GM21723 (cell line): ENCODE measurements around the gene RHOT1.
"Not testable (repeated sequence)": the region's sequence is repeated elsewhere in the genome, so short reads cannot be mapped to it uniquely, and the experiment has no call there.

Experiments used
- ATAC-seq: cut with Tn5 transposase; IDR thresholded peaks from one replicate; pipeline ENCODE4 v1.9.1; 2021; ENCODE audit warnings: mild to moderate bottlenecking, moderate library complexity; ENCODE audit not compliant: unreplicated experiment

RHOT1 gene

DNA sequence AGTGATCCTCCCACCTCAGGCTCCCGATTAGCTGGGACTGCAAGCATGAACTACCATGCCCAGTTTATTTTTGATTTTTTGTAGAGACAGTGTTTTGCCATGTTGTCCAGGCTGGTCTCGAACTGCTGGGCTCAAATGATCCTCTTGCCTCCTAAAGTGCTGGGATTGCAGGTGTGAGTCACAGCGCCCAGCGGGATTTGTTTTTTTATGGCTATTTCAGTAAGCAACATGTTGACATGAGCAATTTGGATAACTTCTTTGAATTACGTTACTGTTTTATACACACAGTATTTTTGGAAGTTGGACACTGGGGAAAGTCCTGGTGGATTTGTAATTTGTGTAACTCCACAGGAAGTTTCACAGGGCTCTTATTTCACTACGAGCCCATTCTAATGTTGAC lies 18.5 kb upstream of the RHOT1 start:
- ATAC-seq = no peak

DNA sequence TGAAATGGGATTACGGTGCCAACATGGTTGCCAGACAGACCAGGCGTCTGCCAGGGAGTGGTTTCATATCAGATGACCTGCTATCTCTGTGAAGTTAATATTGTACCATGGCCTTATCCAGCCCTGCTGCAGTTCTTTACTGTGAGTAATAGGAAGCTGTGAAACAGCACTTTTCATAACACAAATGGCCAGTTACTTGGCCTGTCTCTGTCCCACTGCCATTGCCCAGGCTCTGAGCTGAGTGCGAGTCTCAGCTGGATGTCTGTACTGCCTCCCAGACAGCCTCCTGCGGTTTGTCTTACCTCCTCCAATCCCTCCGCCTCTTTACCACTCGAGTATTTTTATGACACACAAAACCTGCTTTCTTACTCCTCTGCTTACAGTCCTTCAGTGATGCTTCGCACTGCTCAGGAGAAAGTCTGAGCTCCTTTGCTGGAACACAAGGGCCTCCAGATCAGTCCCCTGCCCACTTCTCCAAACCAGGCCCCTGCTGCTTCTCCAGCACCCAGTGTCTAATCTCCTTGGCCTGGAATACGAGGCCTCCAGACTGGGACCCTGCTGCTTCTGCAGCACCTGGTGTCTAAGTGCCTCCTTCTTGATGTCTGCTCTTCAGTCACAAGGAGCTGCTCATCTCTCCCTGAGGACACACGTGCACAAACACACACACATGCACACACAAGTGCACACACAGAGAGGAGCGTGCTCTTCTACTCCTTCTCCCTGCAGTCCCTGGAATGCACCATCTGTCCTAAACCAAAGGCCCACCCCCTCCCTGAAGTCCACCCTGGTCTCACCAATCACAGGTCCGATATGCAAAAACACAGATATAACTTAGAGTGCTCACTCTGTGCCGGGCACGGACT lies 17.1 kb upstream of the RHOT1 start:
- no peak for ATAC-seq

DNA sequence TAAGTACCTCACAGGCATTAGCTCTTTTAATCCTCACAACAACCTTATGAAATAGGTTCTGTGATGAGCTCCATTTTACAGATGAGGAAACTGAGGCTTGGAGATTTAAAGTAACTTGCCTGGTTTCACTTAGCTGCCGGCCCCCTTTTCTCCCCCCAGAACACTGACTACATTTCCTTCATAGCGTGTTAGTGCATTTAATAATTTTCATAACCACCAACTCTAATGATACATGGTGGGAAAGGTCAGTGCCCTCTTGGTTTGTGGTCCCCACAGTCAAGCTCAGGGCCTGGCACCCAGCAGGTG lies 16.5 kb upstream of the RHOT1 start:
- no peak for ATAC-seq

DNA sequence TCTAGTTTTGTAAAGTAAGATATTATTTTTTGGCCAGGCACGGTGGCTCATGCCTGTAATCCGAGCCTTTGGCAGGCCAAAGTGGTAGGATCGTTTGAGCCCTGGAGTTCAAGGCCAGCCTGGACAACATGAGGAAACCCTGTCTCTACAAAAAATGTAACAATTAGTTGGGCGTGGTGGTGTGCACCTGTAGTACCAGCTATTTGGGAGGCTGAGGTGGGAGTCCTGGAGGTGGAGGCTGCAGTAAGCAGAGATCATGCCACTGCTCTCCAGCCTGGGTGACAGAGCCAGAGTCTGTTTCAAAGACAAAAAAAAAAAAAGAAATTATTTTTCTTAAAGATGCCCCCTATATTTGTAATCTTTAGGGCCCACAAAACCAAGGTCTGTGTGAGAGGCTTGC lies 16.0 kb upstream of the RHOT1 start:
- ATAC-seq = no peak

DNA sequence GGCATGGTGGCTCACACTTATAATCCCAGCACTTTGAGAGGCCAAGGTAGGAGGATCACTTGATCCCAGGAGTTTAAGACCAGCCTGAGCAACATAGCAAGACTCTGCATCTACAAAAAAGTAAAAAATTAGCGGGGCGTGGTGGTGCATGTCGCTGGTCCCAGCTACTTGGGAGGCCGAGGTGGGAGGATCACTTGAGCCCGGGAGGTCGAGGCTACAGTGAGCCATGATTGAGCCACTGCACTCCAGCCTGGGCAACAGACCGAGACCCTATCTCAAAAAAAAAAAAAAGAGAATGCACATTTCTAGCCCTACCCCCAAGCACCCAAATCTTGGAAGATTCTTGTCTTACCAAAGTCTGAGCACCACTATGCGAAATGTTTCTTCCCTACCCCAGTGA lies 15.6 kb upstream of the RHOT1 start:
- ATAC-seq = no peak

DNA sequence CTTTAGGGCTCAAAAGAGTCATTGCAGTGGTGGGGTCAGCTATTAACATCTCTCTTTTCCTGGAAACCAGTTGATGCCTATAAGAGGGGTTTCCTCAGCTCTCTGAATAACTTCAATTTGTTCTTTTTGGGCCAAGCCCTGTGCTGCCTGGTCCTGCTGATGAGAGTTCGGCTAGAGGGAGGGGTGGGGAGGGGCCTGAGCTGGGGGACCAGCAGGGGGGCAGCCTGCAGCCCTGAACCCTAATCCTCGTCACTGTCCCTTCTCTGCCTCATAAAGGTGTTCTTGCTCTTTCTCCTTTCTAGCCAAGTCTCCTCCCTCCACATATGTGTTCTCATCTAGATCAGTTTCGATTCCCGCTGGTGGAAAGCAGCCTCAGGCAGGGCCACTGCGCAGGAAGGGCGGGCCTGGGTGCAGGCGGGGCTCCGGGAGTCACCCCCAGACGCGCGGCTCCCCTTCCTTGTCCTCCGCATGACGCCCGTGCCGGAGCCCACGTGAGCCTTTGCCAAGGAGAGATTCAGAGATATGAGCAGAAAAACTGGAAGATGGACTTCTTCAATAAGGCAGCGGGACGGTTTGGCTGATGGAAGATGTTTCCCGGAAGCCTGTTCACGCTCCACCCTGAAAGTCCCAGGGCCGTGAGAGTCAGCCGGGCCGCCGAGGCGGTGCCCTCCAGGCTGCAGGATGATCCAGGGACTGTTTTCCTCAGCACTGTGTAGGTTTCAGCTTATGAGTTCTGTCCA lies 15.0 kb upstream of the RHOT1 start:
- ATAC-seq = peak; percentile 79

DNA sequence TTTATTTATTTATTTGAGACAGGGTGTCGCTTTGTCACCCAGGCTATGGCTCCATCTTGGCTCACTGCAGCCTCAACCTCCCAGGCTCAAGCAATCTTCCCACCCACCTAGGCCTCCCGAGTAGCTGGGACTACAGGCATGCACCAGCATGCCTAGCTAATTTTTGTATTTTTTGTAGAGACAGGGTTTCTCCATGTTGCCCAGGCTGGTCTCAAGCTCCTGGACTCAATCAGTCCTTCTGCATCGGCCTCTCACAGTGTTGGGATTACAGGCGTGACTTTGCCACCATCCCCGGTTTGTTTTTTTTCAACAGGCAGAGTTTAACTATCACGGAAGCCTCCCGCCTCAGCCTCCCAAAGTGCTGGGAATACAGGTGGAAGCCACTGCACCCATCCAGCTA lies 13.8 kb upstream of the RHOT1 start:
- ATAC-seq = not testable (repeated sequence)

DNA sequence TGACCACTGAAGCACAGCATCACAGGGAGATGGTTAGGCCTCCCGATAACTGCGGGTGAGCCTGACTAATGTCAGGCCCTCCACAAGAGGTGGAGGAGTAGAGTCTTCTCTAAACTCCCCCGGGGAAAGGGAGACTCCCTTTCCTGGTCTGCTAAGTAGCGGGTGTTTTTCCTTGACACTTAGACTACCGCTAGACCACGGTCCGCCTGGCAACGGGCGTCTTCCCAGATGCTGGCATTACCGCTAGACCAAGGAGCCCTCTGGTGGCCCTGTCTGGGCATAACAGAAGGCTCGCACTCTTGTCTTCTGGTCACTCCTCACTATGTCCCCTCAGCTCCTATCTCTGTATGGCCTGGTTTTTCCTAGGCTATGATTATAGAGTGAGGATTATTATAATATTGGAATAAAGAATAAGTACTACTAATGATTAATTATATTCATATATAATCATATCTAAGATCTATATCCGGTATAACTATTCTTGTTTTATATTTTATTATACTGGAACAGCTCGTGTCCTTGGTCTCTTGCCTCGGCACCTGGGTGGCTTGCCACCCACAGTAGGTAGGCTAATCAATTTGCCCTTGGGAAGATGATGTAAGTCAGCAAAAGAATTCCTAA lies 6.7 kb upstream of the RHOT1 start:
- not testable (repeated sequence) for ATAC-seq

DNA sequence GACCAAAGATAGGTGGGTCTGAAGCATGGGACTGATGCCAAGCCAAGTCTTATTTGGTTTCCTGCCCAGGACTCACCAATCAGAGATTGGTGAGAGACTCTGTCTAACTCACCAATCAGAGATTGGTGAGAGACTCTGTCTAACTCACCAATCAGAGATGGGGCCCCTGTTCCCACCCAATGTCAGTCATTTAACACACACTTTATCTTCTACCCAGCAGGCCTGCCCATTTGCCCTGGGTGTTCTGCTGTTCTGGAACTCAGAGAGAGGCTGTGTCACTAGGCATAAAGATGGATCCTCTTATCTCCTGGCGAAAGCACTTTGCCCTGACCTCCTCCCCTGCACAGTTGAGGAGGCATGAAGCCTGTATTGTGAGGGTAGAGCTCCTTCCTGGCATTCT lies 5.4 kb upstream of the RHOT1 start:
- no peak for ATAC-seq

DNA sequence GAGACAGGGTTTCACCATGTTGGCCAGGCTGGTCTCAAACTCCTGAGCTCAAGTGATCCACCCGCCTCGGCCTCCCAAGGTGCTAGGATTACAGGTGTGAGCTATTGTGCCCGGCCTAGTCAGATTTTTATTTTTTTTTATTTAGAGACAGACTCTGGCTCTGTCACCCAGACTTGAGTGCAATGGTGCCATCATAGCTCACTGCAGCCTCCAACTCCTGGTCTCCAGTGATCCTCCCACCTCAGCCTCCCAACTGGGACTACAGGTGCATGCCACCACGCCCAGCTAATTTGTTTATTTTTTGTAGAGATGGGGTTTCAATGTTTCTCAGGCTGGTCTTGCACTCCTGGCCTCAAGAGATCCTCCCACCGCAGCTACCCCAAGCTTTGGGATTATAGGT lies 2.8 kb upstream of the RHOT1 start:
- ATAC-seq = not testable (repeated sequence)

DNA sequence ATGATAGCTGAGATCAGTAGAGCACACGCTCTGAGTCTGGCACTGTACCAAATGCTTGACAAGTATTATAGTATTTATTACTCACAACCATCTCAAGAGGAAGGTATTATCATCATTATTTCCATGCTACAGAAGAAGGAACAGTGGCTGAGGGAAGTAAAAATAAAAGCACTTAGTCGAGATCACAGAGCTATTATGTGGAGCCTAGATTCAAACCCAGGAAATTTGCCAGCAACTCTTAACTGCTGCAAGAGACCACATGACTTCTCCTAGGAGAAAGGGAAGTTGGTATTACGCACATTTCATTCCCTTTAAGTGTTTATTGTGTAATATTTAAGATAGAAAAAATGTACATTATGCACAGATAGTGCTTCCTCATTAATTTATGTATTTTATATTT lies 1.0 kb upstream of the RHOT1 start:
- ATAC-seq = no peak

DNA sequence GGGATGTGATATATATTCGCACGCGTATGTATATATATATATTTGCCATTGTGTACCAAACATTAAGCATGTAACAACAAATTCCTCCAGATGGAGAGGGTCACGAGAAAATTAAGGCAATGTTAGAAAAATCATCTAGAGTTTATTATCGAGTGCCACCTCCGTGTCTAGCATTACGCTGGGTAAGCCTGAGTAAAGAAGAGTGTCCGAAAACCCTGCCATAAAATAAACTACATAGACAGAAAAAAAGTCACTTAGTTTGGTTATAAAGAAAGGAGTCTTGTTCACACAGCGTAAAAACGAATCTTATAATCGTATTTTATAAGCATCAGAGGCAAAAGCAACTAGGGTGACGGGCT lies 644 bp upstream of the RHOT1 start:
- no peak for ATAC-seq

DNA sequence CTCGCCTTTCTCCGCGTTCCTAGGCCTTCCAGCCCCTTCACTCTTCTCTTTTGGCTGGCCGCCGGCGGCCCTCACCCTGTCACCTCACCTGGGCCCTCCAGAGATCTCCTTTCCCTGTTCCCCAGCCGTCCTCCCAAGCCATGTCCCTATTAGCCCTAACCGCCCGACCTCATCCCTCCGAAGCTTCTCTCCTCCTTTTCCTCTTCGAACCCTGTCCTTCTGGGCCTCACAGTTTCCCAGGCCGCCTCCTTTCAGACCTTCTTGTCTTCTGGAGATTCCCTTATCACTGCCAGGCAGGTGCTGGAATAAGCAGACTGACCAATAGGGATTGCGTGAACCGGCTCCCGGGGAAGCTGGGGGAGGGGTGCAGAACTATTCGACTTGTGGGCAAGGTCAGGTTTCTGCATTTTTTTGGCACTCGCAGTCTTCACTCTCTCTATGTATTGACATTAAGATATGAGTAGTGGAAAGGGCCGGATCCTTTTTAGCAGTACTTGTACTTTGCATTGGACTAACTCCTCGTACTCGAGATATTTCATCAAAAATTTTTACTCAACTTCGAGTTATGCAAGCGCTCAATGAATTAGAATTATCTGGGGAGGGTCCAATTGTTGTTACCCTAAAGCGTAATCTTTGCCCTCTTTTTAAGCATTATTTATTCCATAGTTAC lies 690 bp downstream of the RHOT1 start:
- ATAC-seq = peak; percentile 12

DNA sequence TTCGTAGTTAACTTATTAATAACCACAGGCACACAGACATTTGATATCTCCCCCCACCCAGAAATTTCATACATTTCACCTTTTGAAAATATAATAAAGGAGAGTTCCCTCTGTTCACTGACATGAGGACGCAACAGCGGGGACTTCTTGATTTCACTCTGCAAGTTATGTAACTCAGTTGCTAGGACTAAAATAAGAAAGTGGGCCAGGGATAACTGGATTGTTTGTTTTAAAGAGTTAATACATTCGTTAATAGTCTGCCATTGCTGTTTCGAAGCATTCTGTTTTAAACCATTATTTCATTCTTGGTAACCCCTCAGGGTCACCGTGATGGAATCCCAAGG lies 1.2 kb downstream of the RHOT1 start:
- no peak for ATAC-seq

DNA sequence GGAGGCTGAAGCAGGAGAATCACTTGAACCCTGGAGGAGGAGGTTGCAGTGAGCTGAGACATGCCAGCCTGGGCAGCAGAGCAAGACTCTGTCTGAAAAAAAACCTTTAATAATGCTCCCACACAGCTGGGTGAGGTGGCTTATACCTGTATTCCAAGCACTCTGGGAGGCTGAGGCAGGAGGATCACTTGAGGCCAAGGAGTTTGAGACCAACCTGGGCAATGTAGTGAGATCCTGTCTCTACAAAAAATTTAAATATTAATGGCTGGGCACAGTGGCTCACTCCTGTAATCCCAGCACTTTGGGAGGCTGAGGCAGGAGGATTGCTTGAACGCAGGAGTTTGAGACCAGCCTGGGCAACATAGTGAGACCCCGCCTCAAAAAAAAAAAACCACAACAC lies 2.1 kb downstream of the RHOT1 start:
- ATAC-seq = not testable (repeated sequence)

DNA sequence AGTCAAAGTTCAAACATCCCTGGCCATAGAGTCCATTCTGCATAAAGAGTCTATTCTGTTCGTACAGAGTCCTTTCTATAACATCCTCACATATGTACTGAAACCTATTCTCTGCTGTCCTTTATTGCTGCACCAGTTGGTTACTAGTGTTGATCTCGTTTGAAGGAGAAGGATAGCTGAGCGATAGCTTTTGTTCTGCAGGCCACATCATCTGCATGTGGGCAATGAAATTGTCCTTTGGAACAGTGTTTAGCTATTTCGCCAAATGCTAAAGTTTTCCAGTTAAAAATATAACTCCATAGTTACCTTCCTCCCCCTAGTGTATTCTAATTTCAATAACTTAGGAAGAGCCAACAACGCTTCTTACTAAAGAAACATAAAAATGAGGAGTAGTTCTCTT lies 6.0 kb downstream of the RHOT1 start:
- no peak for ATAC-seq

DNA sequence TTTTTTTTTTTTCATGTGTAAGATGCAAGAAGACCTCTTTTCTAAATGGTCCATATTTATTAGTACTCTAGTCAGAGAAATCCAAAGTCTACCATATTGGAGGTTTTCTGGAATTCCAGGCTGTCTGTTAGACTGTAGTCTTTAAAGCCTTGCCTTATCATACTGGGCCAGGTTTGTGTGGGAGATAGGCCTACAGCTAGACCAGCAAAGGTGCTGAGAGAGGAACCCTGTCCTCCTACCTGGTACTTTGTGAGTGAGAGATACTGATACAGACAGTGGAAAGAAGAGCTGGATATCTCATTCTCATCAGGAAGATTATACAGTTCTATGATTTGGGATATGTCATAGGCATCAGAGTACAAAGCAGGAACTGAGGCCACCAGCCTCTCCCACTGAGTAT lies 8.1 kb downstream of the RHOT1 start:
- no peak for ATAC-seq

DNA sequence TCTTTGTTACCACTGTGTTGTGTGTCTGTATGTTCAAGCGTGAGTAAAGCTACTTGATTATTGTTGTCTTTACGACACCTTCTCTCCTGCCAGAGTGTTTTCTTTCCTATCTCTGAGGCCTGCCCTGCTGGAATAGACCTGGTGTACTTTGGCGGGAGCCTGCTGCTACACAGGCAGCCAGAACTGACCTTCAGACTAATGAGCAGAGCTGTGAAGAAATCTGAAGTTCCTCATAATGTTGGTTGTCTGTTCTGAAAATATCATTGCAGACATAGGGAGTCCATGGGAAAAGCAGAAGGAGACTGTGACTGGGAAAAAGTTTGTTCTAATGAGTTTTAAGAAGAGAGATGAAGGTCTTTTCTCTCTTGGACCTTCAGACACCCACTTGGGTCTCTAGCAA lies 9.8 kb downstream of the RHOT1 start:
- ATAC-seq = no peak

DNA sequence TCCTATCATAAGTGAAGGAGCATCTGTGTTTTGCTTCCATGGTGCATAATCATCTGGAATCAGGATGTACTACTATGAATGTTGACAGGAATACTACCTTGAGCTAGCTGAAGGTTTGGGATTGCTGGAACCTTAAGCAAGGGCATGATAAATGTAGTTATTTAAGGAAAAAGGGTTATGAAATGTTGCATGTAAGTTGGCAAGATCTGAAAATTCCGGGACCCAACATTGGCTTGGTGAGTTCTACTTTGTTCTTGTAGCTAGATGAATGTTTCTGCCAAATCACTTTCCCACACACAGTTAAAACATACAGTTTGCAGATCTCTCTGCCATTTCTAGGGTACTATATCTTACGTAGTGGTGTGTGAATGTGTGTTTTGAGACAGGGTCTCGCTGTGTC lies 13.6 kb downstream of the RHOT1 start:
- no peak for ATAC-seq

DNA sequence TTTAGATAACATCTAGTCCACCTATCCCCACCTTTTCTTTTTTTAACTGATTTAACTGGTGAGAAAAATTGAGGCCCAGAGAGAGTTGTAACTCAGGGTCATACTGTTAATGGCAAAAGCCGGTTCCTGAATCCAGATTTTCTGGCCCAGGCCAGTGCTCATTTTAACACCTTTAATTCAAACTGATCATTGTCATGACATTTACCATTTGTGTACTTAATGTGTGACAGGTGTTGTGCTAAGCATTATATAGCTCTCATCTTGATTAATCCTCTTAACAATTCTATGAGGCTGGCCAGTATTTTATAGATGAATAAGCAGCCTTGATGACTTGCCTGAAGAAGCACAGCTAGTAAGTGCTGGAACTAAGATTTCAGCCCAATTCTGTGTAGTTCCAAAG lies 14.4 kb downstream of the RHOT1 start:
- ATAC-seq = no peak

DNA sequence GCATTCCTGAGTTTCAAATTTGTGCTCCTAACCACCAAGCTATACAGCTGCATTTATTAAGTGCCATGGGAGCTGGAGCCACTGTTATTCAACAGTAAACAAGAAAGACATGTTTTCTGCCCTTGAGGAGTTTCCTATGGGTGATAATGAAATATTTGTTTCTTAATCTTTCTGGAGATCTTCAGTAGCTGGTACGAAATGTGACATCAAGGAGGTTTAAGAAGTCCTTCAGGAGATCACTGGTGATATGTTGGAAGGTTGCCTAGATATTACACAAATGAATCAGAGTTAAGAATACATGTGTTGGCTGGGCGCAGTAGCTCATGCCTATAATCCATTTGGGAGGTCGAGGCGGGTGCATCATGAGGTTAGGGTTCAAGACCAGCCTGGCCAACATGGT lies 14.9 kb downstream of the RHOT1 start:
- ATAC-seq = no peak
